ENCODE measurements around the gene LUZP2.

The LUZP2 gene

DNA sequence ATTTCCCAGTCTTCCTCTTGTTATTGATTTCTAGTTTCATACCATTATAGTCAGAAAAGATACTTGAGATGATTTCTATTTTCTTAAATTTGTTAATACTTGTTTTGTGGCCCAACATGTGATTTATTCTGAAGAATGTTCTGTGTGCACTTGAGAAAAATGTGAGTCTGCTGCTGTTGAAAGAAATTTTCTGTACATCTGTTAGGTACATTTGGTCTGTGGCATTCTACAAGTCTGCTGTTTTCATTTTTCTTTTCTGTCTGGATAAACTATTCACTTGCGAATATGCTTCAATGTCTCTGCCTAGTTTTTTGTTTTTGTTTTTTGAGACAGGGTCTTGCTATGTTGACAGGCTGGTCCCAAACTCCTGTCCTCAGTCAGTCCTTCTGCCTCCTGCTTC, 26.4 kb upstream of the LUZP2 start:
- no peak overlapping the region for H2AFZ ChIP-seq (ENCODE audit: low read depth, low read length, severe bottlenecking)
- no peaks in the 10 kb centered on the region for H4K20me1 ChIP-seq (ENCODE audit: low read depth, low read length)
- H3K4me3 ChIP-seq (ENCODE audit: insufficient read depth, low read length, poor library complexity, severe bottlenecking): no peak overlapping the region
- H3K9me2 ChIP-seq (replicated peaks; ENCODE audit: insufficient read depth, low read length): no peaks in the 10 kb centered on the region
- H3K9ac ChIP-seq (ENCODE audit: low read length): no peak overlapping the region
- no peaks in the 10 kb centered on the region for H3K9me3 ChIP-seq (ENCODE audit: insufficient read depth, low read length)
- no peaks in the 10 kb centered on the region for H3K36me3 ChIP-seq (ENCODE audit: low read length)
- H3K27me3 ChIP-seq (ENCODE audit: low read length): no peaks in the 10 kb centered on the region
- H3K4me2 ChIP-seq (ENCODE audit: low read depth, low read length, poor library complexity, severe bottlenecking): no peak overlapping the region
- TF ChIP-seq EZH2phosphoT487 (conservative IDR thresholded peaks at IDR 0.05; ENCODE audit: low read length): no peak
- TF ChIP-seq, protein P1, sequence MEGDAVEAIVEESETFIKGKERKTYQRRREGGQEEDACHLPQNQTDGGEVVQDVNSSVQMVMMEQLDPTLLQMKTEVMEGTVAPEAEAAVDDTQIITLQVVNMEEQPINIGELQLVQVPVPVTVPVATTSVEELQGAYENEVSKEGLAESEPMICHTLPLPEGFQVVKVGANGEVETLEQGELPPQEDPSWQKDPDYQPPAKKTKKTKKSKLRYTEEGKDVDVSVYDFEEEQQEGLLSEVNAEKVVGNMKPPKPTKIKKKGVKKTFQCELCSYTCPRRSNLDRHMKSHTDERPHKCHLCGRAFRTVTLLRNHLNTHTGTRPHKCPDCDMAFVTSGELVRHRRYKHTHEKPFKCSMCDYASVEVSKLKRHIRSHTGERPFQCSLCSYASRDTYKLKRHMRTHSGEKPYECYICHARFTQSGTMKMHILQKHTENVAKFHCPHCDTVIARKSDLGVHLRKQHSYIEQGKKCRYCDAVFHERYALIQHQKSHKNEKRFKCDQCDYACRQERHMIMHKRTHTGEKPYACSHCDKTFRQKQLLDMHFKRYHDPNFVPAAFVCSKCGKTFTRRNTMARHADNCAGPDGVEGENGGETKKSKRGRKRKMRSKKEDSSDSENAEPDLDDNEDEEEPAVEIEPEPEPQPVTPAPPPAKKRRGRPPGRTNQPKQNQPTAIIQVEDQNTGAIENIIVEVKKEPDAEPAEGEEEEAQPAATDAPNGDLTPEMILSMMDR (IDR thresholded peaks at IDR 0.05; ENCODE audit: insufficient read depth, low read length, poor library complexity, severe bottlenecking): no peak
- H3F3A ChIP-seq (ENCODE audit: insufficient read depth): no peaks in the 10 kb centered on the region
- no peaks in the 10 kb centered on the region for H3K79me2 ChIP-seq (ENCODE audit: insufficient read depth, low read length)
- H3K27ac ChIP-seq (ENCODE audit: low read depth, low read length): no peak overlapping the region

DNA sequence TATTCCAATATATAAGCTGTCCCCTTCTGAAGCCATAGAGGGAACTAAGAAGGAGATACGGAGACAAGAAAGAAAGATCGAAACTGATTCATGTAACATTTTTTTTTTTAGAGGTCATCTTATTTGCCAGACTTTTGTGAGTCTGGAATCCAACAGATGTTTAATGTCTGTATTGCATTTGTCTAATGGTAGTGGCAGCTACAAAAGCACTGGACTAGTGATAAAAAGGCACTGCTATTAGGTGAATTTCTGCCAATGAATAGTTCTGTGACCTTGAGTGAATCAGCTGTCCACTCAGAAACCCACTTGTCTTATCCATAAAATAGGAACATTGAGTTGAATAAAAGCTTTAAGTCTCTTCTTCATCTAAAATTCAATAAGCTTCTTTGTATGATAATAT, 25.8 kb upstream of the LUZP2 start:
- no peaks in the 10 kb centered on the region for H3K9me2 ChIP-seq (replicated peaks; ENCODE audit: insufficient read depth, low read length)
- TF ChIP-seq, protein P1 (IDR thresholded peaks at IDR 0.05; ENCODE audit: insufficient read depth, low read length, poor library complexity, severe bottlenecking): no peak
- TF ChIP-seq EZH2phosphoT487 (conservative IDR thresholded peaks at IDR 0.05; ENCODE audit: low read length): no peak
- H3K27ac ChIP-seq (ENCODE audit: low read depth, low read length): no peak overlapping the region
- H3K9ac ChIP-seq (ENCODE audit: low read length): no peak overlapping the region
- no peaks in the 10 kb centered on the region for H3K36me3 ChIP-seq (ENCODE audit: low read length)
- no peak overlapping the region for H3K4me2 ChIP-seq (ENCODE audit: low read depth, low read length, poor library complexity, severe bottlenecking)
- H3K79me2 ChIP-seq (ENCODE audit: insufficient read depth, low read length): no peaks in the 10 kb centered on the region
- H4K20me1 ChIP-seq (ENCODE audit: low read depth, low read length): no peaks in the 10 kb centered on the region
- H3F3A ChIP-seq (ENCODE audit: insufficient read depth): no peaks in the 10 kb centered on the region
- H3K4me3 ChIP-seq (ENCODE audit: insufficient read depth, low read length, poor library complexity, severe bottlenecking): no peak overlapping the region
- no peaks in the 10 kb centered on the region for H3K27me3 ChIP-seq (ENCODE audit: low read length)
- H3K9me3 ChIP-seq (ENCODE audit: insufficient read depth, low read length): no peaks in the 10 kb centered on the region
- H2AFZ ChIP-seq (ENCODE audit: low read depth, low read length, severe bottlenecking): no peak overlapping the region

DNA sequence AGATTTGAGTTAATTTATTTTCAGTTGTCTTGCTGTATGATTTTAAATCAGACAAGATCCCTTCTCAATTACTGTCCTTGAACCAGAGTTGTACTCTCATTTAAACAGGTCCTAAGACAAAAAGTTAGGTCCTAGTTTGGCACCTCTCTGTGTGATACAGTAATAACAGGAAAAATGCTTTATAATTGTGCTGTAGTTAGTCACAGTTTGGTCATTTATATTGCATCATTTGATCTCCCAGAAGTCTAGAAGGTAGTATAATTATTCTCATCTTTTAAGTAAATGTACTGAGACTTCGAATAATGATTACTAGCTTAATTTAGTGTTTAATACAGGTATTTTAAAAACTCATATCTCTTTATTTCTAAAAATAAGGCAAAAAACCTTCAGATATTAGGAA, 18.1 kb upstream of the LUZP2 start:
- H3K9me3 ChIP-seq (ENCODE audit: insufficient read depth, low read length): no peaks in the 10 kb centered on the region
- H3K4me2 ChIP-seq (ENCODE audit: low read depth, low read length, poor library complexity, severe bottlenecking): no peak overlapping the region
- no peaks in the 10 kb centered on the region for H3F3A ChIP-seq (ENCODE audit: insufficient read depth)
- H3K9me2 ChIP-seq (replicated peaks; ENCODE audit: insufficient read depth, low read length): no peaks in the 10 kb centered on the region
- H2AFZ ChIP-seq (ENCODE audit: low read depth, low read length, severe bottlenecking): no peak overlapping the region
- H3K36me3 ChIP-seq (ENCODE audit: low read length): no peaks in the 10 kb centered on the region
- H3K9ac ChIP-seq (ENCODE audit: low read length): no peak overlapping the region
- H3K27ac ChIP-seq (ENCODE audit: low read depth, low read length): no peak overlapping the region
- no peaks in the 10 kb centered on the region for H3K27me3 ChIP-seq (ENCODE audit: low read length)
- H3K4me3 ChIP-seq (ENCODE audit: insufficient read depth, low read length, poor library complexity, severe bottlenecking): no peak overlapping the region
- H3K79me2 ChIP-seq (ENCODE audit: insufficient read depth, low read length): no peaks in the 10 kb centered on the region
- H4K20me1 ChIP-seq (ENCODE audit: low read depth, low read length): no peaks in the 10 kb centered on the region
- TF ChIP-seq, protein P1 (IDR thresholded peaks at IDR 0.05; ENCODE audit: insufficient read depth, low read length, poor library complexity, severe bottlenecking): no peak
- no peak for TF ChIP-seq EZH2phosphoT487 (conservative IDR thresholded peaks at IDR 0.05; ENCODE audit: low read length)
